GM21526 (cell line): Measurements from ENCODE around the gene C2CD2.
"Not testable (repeated sequence)": the region's sequence is repeated elsewhere in the genome, so short reads cannot be mapped to it uniquely, and the experiment has no call there.

Experiments
- ATAC-seq: cut with Tn5 transposase; IDR thresholded peaks from one replicate; pipeline ENCODE4 v1.9.1; 2021; ENCODE audit warnings: moderate library complexity; ENCODE audit not compliant: unreplicated experiment, low FRiP score

Gene C2CD2

DNA sequence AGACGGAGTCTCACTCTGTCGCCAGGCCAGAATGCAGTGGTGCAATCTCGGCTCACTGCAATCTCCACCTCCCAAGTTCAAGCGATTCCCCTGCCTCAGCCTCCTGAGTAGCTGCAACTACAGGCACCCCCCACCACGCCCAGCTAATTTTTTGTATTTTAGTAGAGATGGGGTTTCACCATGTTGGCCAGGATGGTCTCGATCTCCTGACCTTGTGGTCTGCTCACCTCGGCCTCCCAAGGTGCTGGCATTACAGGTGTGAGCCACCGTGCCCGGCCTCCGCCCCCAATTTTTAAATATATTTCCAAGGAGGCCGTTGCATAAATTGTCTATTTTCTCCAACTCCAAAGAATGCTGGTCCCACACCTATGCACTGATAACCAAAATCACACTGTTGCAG, 5.9 kb upstream of the C2CD2 start:
- not testable (repeated sequence) for ATAC-seq

DNA sequence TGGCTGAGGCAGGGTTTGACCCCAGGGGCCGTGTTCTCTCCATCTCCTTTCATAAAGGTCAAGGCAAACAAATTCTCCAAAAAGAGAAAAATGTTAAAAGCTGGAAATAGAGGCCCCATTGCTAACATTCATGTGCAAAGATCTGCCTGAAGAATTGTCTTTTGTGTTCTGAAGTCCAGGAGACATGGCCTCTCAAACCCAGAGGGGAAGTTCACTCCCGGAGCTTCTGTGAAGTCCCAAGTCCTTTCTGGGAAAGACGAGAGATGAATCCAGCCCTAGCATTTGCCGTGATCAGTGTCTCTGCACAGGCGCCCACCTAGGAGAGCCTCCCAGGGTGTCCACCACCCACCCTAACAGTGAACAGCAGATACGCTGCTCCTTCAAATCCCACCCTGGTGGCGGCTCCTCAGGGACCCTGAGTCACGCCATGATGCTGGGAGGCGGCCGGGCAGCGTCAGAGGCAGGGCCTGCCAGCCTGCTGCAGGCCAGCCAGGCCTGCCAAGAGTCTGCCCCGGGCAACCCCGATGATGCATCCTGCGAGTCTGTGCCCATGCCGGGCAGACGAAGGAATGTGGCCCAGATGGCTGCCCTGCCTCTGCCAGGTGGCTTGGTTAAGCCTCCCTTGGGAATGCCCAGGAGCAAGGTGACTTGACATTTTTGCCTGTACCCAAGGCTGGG, 5.2 kb upstream of the C2CD2 start:
- ATAC-seq = no peak

- ATAC-seq = no peak
These were observed 4.4 kb upstream of the C2CD2 start for GRCh38 chr21:41957991-41958766.

- ATAC-seq = no peak
These were observed 3.3 kb upstream of the C2CD2 start for GRCh38 chr21:41956926-41957729.

GRCh38 chr21:41955516-41955915, 1.7 kb upstream of the C2CD2 start:
- ATAC-seq = no peak

DNA sequence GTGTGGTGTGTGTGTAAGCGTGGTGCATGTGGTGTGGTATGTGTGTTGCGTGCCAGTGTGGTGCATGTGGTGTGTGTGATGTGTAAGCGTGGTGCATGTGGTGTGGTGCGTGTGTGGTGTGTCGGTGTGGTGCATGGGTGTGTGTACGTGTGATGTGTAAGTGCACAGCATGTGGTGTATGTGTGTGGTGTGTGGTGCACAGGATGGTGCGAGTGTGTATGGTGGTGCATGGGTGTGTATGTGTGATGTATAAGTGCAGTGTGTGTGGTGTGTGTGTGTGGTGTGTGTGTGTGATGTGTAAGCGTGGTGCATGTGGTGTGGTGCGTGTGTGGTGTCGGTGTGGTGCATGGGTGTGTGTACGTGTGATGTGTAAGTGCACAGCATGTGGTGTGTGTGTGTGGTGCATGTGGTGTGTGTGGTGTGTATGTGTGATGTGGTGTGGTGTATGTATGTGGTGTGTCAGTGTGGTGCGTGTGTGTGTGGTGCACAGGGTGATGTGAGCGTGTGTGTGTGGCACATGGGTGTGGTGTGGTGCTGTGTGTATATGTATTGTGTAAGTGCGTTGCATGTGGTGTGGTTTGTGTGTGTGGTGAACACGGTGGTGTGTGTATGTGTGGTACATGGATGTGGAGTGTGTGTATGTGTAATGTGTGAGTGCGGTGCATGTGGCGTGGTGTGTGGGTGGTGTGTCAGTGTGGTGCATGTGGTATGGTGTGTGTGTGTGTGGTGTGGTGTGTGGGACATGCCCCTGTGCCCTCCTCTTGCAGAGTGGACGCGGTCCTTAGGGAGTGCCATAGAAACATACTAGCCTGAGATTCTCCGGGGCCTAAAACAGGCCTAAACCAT, 1.1 kb upstream of the C2CD2 start:
- ATAC-seq = no peak

DNA sequence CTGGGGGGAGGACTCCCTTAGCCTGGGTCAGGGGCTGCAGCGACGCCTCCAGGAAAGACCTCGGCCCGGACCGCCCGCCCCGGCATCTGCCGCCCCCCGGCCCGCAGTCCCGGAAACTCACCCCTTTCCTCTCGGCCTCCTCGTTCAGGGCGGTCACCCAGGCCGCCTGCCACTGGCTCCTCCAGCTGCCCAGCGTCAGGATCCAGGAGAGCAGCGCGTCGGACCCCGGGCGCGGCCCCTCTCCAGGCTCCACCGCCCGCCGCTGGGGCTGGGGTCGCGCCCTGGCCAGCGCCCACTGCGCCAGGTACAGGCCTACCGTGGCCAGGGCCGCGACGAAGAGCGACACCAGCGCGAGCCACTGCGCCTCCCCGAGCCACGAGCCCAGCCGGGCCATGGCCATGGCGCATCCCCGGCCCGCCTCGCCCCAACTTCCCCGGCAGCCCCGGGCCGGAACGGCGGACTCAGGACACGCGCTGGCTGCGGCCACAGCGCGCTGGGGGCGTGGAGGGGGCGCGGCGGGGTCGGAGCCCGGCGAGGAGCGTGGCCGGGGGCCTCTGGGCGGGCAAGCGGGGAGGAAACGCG, 478 bp downstream of the C2CD2 start:
- ATAC-seq = no peak

DNA sequence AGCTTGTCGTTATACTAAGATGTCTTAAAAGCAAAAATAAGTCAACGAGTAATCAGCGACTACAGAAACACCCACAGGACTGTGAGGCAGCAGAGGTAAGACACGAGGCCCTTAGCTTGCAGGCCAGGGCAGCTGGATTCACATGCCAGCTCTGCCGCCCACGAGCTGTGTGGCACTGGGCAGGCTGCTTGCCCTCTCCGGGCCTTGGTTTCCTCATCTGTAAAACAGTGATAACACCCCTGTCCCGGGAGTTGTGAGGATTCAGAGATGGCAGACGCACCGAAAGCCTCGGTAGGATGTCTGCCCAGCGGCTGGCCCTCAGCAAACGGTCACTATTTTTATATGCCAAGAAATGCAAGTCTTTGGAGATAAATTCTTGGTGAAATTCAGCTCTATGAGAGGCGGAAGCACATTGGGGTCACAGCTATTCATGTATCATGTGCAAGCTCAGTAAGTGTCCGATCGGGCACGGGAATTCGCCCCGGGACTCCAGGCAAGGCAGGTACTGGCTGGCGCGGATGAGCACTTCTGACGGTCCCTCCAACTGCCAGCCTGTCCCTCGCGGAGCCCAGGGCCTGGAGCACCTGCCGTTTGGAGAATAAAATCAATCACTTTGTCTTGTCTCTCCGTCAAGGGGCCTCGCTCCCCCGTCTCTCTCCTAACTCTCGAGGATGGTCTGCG, 1.1 kb downstream of the C2CD2 start:
- no peak for ATAC-seq

DNA sequence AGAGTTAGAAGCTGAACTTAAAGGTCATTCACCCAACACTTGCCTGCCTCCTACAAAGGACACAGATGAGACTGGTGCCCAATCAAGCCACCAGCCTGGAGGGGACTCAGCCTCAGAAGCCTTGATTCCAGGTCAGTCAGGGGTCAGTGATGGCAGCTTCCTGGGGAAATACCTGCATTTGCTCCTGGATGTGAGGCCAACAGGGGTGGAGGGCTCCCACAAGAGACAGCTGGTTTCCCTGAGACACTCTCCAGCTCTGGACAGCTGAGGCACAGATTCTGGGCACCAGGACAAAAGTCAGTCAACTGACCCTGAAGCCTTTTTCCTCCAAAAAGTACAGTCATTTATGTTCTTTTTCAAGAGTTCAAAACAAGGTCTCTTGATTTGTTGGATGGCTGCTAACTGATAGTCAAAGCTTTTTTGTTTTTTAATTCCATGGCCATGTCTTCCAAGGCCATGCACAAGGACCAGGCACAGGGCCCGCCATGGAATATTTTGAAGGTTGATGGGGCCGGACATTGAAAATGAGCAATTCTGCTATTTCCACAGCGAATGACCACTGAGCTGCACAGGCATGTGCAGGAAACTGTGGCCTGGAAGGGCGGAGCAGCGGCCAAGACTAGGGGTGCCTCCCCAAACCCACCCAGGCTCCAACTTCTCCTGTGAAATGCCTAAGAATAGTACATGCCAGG, 1.8 kb downstream of the C2CD2 start:
- ATAC-seq = no peak

GRCh38 chr21:41950941-41951351, 2.9 kb downstream of the C2CD2 start:
- no peak for ATAC-seq

- ATAC-seq = not testable (repeated sequence)
These were observed 4.2 kb downstream of the C2CD2 start for GRCh38 chr21:41949631-41950030.

DNA sequence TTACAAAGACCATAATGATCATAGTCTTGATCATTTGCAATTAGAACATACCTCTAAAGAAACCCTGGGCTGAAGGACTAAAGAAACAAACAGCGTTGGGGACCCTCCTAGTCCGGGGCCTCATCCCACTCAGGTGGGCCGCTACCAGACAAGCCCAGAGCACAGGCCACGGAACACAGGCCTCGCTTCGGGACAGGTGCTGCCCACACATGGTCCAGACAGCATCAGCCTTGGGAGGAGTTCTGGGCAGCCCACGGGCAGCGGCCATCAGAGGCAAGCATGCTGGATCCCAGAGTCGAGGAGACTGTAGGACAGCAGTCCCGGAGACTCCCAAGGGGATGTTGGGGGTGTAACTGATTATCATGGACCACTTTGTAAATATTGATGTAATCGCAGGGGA, 4.9 kb downstream of the C2CD2 start:
- ATAC-seq = no peak

GRCh38 chr21:41948078-41948895, 5.5 kb downstream of the C2CD2 start:
- ATAC-seq = no peak

- no peak for ATAC-seq
These were observed 7.8 kb downstream of the C2CD2 start for GRCh38 chr21:41945982-41946381.

GRCh38 chr21:41943851-41944250, 10.0 kb downstream of the C2CD2 start:
- no peak for ATAC-seq

DNA sequence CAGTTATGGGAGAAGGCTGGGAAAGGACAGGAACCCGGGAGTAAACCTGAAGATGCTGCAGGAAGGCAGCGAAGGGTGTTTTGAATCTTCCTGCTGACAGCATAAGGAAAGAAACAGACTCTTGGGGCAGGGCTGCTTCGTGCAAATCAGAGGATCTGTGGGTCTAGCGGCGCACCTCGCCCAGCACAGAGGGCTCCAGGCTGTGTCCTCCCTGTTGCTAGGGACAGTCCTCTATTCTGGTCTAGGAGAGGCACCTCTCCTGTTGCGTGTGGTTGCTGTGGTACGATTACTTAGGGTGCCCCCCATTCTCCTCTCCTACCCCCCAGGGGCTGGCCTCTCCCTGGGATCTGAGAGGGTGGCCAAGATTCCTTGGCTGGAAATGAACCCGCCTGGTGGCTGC, 11.4 kb downstream of the C2CD2 start:
- no peak for ATAC-seq

DNA sequence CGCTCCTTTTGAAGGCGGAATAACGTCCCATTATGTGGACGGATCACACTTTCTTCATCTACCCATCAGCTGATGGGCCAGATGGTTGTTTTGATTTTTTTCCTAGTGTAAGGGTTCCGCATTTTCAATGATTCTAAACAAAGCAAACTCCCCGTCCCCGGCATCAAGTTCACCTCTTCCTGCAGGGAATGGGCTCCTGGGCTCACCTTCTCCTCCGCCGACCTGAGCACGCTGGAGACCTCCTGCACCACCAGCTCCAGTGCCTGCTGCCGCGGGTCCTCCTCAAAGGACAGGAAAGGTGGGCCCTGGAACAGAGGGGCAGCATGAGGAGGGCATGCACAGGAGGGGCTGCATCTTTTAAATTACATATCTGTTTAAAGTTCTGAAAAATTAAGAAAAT, 11.9 kb downstream of the C2CD2 start:
- no peak for ATAC-seq

DNA sequence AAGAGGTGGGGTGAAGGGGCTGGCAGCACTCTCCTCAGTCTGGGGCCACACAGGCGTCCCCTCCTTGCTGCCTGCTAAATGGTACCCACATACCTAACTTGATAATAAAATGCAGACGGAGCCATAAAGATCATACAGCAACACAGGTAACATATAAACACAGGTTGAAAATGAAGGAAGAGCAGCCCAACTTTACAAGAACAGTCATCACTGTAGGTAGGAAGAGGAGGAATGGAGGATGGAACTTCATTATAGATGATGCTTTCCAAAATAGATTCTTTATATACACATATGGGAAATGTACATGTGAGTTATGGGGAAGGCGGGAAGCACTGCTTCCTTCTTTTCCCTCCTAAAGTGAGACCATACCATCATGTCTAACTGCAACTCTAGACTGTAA, 13.4 kb downstream of the C2CD2 start:
- no peak for ATAC-seq
